ENCODE data around the gene SLC6A8.

Gene SLC6A8

GRCh38 chrX:153648358-153649177 lies 39.2 kb upstream of the SLC6A8 start:
- DNase-seq: no peak

- no peak for DNase-seq
Measured at GRCh38 chrX:153649178-153649914, 38.4 kb upstream of the SLC6A8 start.

GRCh38 chrX:153649915-153650782 lies 37.6 kb upstream of the SLC6A8 start:
- DNase-seq: no peak

DNA sequence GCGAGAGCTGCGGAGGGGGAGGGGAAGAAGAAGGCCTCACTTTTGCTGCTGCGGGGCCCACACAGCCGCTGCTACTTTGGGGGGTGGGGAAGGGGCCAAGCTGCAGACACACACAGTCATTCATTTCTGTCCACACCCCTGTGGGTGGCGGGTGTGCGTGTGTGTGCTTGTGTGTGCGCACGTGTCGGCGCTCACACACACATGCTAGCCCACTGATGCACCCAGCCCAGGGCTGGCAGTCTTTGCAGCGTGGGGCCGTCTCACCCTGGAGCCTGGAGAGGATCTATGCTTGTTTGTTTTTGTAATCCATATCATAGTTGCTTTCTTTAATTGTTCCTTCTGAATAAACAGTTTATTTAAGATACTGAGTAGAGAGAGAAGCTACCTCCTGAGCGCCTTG lies 36.8 kb upstream of the SLC6A8 start:
- no peak for DNase-seq

DNA sequence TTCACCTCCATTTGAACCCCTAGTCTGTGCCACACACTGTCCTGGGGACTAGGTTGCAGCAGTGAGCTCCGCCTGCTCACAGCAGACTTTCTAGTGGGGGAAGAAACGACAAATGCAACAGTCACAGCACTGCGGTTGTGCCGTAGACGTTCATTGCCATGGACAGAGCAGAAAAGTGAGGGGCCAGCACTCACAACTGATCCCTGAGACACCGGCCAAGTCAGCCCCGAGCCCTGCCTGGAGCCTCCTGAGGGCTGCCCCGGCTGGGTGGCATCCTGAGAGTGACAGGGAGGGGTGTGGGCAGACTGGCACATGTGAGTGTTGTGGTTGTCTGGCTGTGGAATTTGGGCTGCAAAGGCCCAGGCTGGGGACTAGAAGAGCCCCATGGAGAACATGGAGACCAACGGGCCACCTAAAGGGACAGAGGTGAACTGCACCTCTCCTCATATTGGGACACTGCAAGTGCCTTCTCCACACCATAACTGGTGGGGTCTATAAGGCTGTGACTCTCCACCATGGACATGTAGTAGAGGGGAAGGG lies 36.1 kb upstream of the SLC6A8 start:
- DNase-seq: no peak

DNA sequence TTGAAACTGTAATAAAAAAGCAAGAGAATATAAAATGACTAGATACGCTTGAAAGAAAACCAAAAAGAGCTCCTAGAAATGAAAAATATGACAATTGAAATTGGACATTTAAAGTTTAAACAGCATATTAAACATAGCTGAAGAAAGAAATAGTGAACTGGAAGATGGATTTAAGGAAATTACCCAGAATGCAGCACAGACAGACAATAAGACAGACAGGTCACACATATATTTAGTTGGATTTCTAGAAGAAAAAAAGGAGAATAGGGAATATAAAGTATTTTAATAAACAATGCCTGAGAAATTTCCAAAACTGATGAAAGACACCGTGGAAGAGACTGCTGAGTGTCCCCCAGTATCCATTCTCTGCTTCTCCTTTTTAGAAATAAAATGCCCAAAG lies 34.2 kb upstream of the SLC6A8 start:
- DNase-seq: no peak

DNA sequence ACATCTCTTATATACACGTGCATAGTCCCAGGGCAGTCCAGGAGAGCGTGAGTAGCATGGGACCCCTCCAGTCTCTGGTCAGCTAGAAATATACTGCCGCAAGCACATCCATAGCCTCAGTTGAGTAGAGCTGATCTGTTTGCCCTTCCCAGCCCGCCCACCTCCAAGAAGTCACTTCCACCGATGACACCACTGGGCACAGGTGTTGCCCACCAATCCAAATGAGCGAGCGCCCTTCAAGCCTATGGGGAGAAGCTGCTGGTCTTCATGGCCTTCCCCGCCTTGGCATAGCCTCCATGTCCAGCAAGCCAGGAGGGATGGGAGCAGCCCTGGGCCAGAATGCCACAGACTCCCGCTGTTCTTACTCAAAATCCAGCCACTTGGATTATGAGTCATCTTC lies 30.6 kb upstream of the SLC6A8 start:
- no peak for DNase-seq

DNA sequence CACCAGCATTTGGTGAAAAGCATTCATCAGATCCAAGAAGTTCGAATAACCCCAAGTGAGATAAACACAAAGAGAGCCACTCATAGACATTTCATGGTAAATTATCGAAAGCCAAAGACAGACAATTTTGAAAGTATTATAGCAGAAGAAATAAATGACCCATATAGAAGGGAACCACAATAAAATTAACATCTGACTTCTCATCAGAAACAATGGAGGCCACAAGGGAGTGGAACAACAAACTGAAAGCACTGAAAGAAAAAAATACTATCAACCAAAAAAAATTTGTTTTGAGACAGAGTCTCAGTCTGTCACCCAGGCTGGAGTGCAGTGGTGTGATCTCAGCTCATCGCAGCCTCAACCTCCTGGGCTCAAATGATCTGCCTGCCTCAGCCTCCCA lies 28.5 kb upstream of the SLC6A8 start:
- DNase-seq: no peak

- no peak for DNase-seq
Measured at GRCh38 chrX:153662266-153662665, 25.5 kb upstream of the SLC6A8 start.

DNA sequence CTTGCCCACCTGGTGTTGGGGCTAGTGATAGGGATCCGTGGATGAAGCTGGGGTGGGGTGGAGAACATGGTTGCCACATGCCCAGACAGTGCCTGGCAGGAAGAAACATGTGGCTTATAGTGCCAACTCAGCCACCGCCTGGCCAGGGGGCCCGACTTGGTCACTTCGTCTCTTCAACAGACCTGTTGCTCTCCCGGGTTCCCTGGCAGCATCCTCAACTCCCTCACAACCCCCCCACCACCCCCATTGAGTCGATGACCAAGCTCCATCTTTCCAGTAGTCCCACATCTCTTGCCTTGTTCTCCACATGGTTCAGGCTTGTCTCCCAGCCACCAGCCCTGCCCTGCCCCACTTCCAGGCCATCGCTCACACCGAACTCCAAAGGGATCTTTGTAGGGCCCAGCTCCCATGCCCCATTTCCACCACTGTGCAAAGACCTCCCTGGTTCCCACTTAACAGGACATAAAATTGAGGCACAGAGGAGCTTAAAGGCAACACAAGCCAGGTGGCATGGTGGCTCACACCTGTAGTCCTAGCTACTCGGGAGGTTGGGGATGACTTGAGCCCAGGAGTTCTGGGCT lies 21.9 kb upstream of the SLC6A8 start:
- DNase-seq: no peak

DNA sequence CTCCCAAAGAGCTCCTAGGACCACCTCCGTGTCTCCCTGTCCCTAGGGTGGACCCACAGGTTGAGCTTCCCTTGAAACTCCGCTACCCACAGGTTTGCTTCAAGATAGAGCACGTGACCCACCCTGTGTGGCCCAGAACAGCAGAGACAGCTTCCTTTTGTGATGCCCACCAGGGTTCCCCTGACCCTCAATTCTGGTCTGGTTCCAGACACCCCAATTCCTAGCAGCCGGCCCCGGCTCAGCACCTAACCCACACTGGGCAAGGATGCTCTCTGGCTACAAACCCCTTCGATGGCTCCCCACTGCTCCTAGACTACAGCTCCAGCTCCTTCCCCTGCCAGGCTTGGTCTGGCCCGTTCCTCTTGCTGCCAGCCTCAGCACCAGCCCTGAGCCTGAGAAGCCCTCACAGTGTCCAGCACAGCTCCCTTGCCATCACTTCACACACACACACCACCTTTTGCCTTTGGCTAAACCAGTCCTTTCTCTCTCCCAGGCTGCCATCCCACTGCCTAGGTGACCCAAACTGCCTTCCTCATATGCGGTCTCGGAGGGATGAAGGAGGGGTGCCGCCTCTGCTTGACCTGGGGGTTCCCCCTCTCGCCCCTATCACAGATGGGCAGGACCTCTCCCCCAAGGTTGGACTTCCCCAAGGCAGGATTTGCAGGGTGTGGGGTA lies 20.3 kb upstream of the SLC6A8 start:
- DNase-seq: no peak

- DNase-seq: no peak
Measured at GRCh38 chrX:153667956-153668396, 19.8 kb upstream of the SLC6A8 start.

DNA sequence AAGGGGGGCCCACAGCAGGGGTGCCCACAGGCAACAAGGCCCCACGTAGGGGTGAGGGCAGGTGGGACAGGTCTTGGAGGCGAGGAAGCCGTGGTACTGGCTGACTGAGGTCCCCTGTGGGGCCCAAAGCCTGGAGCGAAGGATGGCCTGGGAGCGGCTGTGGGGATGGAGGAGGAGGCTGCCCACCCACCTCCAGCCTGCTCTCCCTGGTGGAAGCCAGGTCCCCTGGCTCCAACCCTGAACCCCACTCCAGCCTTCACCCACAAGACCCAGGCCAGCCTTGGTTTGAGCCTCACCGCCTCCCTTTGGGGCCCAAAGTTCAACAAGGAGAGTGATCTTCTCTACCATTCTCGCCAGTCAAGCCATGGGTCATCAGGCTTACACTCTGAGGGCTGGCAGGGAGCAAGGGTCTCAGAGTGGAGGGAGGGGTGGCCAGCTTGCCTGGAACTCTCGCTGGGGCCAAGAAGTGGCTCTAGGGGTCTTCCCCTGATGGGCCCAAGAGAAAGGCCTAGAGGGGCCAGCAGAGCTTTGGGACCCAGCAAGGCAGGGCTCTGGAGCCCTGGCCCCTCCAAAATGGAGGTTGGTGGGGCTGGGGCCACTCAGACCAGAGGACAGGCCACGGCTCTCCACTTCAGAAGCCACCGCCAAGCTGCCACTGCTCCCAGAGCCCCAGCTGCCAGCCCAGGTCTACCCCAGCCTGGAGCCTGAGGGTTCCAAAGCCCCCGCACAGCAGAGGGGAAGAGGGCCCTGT lies 19.1 kb upstream of the SLC6A8 start:
- DNase-seq: no peak

GRCh38 chrX:153669174-153669890 lies 18.4 kb upstream of the SLC6A8 start:
- DNase-seq: no peak

GRCh38 chrX:153669901-153670731 lies 17.6 kb upstream of the SLC6A8 start:
- no peak for DNase-seq

GRCh38 chrX:153670748-153671588 lies 16.8 kb upstream of the SLC6A8 start:
- DNase-seq: no peak

DNA sequence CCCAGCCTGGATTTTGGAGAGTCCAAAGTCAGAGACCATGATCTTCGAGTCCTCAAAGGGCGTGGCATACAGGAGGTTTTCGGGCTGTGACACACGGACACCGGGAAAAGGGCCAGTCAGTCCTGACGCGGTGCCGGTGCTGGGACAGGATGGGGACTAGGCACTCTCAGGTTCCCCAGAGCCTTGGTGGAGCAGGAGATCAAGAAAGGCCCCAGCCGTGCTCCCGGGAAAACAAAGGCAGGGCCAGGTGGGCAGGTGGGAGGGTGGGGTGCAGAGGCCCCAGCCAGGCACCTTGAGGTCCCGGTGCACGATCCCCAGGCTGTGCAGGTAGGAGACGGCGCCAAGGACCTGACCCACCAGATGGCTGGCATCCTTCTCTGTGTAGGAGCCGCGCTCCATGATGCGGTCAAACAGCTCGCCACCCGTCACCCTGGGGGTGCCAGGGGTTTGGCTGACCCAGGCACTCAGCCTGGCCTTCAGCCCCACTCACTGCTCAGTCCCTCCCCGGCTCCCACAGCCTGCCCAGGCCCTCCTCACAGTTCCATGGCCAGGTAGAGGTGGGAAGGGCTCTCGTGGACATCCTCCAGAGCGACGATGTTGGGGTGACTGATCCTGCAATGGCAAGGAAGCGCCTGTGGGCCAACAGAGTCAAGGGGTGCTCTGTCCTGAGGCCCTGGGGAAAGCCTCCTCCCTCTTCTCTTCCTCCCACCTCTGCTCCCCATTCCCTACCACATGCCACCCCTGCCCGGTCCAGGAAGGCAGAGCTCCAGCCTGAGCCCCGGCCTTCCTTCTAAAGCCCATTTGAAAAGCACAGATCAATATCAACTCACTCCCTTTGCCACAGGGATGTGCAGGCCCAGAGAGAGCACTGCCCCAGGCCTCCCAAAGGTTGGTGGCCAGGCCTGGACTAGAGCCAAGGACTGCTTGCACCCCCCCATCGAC lies 15.9 kb upstream of the SLC6A8 start:
- no peak for DNase-seq

Measured in cortex of kidney (tissue), 1 donor.